Breast epithelium (tissue), 4 donors: ENCODE data around the gene TRIM40. TPM values are rescaled to one million over a fixed set of nuclear protein-coding genes. Genes with fewer than 3 reads are reported as not detected.

Source experiments
- DNase-seq, 2 donors: peaks; one replicate each; pipeline ENCODE4 v3.0.0-alpha.2; 2019; ENCODE audit warnings: low spot score in 2 of 2
- H3K27ac ChIP-seq, 2 donors: fragments of 200-600 bp; sonication (generic) in 1 of 2; one replicate each; pipeline ENCODE4 v1.5.1; 2016 to 2019; ENCODE audit warnings: mild to moderate bottlenecking in 1 of 2
- H3K27me3 ChIP-seq, 2 donors: fragments of 200-600 bp; sonication (generic) in 1 of 2; one replicate each; pipeline versions ENCODE4 v1.5.1 to v1.6.0; 2017 to 2019; ENCODE audit warnings: control low read depth in 1 of 2, mild to moderate bottlenecking in 1 of 2
- H3K36me3 ChIP-seq: fragments of 200-600 bp; one replicate; pipeline ENCODE4 v1.5.1; 2019
- H3K4me1 ChIP-seq, 2 donors: fragments of 200-600 bp; sonication (generic); one replicate each; pipeline ENCODE4 v1.5.1; 2016 to 2019; ENCODE audit warnings: control low read depth in 1 of 2
- H3K4me3 ChIP-seq, 3 donors: fragments of 200-600 bp; sonication (generic); 1 replicate in 2 of 3; 2 replicates in 1 of 3; pipeline ENCODE4 v1.5.1; 2016 to 2019; ENCODE audit warnings: mild to moderate bottlenecking in 3 of 3, moderate library complexity in 2 of 3
- H3K9me3 ChIP-seq, 2 donors: fragments of 200-600 bp; sonication (generic) in 1 of 2; one replicate each; pipeline ENCODE4 v1.5.1; 2016 to 2019; ENCODE audit warnings: control low read depth in 1 of 2
- POLR2A ChIP-seq: fragments of 450-650 bp; IDR thresholded peaks from one replicate; pipeline ENCODE4 v1.6.1; 2016; ENCODE audit warnings: antibody characterized with exemption, mild to moderate bottlenecking, moderate library complexity
- POLR2AphosphoS5 ChIP-seq, 3 donors: sonication (generic); formaldehyde crosslinking; IDR thresholded peaks; one replicate each; pipeline ENCODE4 v1.6.1; 2017; ENCODE audit warnings: antibody characterized with exemption in 3 of 3
- intact Hi-C: fragments of 100-400 bp; cut with DNase I; formaldehyde crosslinking; loops from one replicate; pipeline ENCODE4 v1.15.1; 2023; ENCODE audit warnings: low total_unique reads
- total RNA-seq, 3 donors: library from RNA; depleted of rRNA; stranded (reverse); fragments of >200 nt; gene quantifications; one replicate each; pipeline ENCODE4 v1.1.0, GENCODE V29; 2016
- TF ChIP-seq, protein P1 (sequence below), 3 donors: fragments of 450-650 bp; IDR thresholded peaks; one replicate each; pipeline ENCODE4 v1.5.1; 2016 to 2017; ENCODE audit warnings: antibody characterized with exemption in 3 of 3, mild to moderate bottlenecking in 3 of 3, moderate library complexity in 3 of 3

TRIM40 gene
- total RNA-seq, 3 donors from 2014 or later = 0.33 TPM; not detected in 2

DNA sequence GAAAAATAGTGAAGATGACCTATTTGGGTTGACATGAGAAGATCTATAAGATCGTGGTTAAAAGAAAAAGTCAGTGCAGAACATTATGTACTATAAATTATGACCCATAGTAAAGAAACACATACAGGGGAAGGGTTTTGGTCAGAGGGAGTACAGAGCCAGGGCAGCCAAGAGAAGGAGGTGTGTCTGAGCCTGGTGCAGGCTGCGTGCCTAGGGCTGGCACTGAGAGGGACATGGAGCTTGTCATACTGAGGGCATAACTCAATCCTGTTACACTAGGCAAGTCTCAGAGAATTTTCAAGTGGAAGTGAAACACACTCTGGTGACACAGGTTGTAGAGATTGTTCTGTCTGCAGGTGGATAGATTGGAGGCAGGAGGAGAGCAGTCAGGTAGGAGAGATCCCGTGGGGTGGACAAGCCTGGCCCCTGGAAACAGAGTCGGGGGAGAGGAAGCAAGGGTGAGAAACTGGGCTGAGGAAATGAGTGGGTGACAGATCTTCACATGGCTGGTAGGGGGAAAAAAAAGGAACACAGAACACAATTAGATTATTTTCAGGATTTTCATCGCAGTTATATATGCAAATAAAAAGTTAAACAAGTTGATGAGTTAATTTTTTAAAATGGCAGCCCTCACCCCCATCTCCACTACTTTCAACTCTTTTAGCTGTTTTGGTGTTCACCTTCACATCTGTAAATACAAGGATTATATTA lies 41.8 kb upstream of the TRIM40 start:
- H3K4me3 ChIP-seq = no peak overlapping the region
- intact Hi-C loops = no loop called here
- H3K36me3 ChIP-seq = no peaks in the 10 kb centered on the region
- TF ChIP-seq, protein P1, sequence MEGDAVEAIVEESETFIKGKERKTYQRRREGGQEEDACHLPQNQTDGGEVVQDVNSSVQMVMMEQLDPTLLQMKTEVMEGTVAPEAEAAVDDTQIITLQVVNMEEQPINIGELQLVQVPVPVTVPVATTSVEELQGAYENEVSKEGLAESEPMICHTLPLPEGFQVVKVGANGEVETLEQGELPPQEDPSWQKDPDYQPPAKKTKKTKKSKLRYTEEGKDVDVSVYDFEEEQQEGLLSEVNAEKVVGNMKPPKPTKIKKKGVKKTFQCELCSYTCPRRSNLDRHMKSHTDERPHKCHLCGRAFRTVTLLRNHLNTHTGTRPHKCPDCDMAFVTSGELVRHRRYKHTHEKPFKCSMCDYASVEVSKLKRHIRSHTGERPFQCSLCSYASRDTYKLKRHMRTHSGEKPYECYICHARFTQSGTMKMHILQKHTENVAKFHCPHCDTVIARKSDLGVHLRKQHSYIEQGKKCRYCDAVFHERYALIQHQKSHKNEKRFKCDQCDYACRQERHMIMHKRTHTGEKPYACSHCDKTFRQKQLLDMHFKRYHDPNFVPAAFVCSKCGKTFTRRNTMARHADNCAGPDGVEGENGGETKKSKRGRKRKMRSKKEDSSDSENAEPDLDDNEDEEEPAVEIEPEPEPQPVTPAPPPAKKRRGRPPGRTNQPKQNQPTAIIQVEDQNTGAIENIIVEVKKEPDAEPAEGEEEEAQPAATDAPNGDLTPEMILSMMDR (IDR thresholded peaks at IDR 0.05) = no peak
- TF ChIP-seq POLR2AphosphoS5 (IDR thresholded peaks at IDR 0.05) (no peak), POLR2A (no peak)
- H3K27ac ChIP-seq = no peak overlapping the region
- H3K9me3 ChIP-seq = no peaks in the 10 kb centered on the region
- DNase-seq = no peak
- no peaks in the 10 kb centered on the region for H3K27me3 ChIP-seq
- H3K4me1 ChIP-seq = no peaks in the 10 kb centered on the region

DNA sequence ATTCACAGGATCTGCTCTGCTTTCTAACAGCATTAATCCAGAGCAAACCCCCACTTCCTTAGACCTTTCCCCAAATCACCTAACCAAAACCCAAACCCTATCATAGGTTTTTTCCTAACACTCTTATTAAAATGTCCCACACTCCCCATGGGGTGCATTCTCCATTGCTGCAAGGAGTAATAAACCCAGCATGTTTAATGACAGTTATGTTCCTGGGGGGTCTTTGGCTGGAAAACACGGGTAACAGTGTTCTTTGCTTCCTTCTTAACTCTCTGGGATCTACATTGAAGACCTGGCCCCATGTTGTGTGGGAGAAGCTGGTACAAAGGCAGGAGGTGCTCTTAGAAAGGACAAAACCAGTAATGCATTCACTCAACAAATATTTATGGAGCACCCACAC lies 39.1 kb upstream of the TRIM40 start:
- Histone ChIP-seq H3K27me3 (peaks cover 0 to 9% of the 10 kb centered on the region in 2 donors), H3K36me3 (no peaks in the 10 kb centered on the region), H3K27ac (peak overlapping the region in 1 of 2 donors; percentile 43), H3K9me3 (no peaks in the 10 kb centered on the region), H3K4me3 (no peak overlapping the region), H3K4me1 (peaks cover 4 to 10% of the 10 kb centered on the region in 2 donors)
- intact Hi-C loops = no loop called here
- no peak for DNase-seq
- TF ChIP-seq POLR2A = no peak
- TF ChIP-seq, protein P1 (IDR thresholded peaks at IDR 0.05) = no peak
- TF ChIP-seq POLR2AphosphoS5 (IDR thresholded peaks at IDR 0.05) = no peak

DNA sequence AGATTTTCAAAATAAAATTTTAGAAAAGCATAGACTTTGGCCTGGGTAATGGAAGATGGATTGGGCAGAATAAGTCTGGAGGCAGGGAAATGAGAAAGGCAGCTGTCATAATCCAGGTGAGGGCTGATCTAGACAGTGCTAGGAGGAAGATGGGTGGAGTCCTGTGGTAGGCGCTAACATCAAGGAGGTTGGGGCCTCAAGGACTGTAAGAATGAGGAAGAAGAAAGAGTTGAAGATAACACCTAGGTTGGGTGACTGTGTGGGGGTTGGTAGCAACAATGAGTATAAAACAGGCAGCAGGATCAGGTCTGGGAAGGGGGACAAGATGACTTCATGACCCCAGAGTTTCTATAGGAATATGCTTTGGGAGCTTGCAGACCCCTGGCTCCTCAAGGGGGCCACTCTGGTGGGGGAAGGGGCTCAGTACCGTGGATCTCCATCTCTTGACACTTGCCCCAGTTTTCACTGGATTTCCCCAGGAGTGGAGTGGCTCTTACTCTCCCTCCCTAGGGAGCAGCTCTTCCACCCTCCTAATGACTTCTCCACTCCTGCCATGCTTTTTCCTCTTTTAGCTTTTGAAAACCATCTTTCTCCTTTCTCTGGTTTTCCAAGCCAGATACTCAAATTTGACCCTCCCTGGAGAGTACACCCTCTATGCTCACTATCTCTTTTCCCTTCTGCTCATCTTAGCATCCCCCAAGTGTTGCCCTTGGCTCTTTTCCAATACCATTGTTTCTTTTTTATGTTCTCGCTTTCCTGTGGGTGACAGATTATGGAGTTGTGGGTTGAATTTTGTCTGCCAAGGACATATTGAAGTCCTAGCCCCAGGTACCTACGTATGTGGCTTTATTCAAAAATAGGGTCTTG lies 37.8 kb upstream of the TRIM40 start:
- Histone ChIP-seq H3K4me1 (peaks cover 4 to 19% of the 10 kb centered on the region in 2 donors), H3K9me3 (no peaks in the 10 kb centered on the region), H3K36me3 (no peaks in the 10 kb centered on the region), H3K27ac (no peak overlapping the region), H3K27me3 (peaks cover 0 to 9% of the 10 kb centered on the region in 2 donors), H3K4me3 (no peak overlapping the region)
- no peak for DNase-seq
- no peak for TF ChIP-seq POLR2AphosphoS5 (IDR thresholded peaks at IDR 0.05)
- TF ChIP-seq, protein P1 (IDR thresholded peaks at IDR 0.05) = no peak
- TF ChIP-seq POLR2A = no peak
- intact Hi-C loops = no loop called here

DNA sequence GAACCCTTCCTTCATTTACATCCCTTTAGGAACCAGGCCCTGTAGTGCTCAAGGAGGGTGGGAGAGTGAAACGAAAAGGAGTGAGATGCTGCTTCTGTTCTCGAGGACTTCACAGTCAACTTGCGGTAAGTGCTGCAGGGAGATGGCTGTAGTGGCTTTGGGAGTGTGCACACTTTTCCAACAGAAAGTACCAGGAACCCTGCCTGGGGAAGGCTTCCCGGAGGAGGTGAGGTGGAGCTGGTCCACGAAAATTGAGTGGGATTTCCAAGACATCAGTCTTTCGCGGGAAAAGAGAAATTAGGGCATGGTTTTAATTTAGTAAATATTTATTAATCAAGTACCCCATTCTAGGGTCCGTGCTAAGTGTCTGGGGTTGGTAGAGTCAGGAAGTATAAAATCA lies 35.8 kb upstream of the TRIM40 start:
- intact Hi-C loops = no loop called here
- no peak for DNase-seq
- peak overlapping the region; percentile 88 to 93 for H3K27ac ChIP-seq
- peaks cover 4 to 19% of the 10 kb centered on the region in 2 donors for H3K4me1 ChIP-seq
- peaks cover 0 to 9% of the 10 kb centered on the region in 2 donors for H3K27me3 ChIP-seq
- no peaks in the 10 kb centered on the region for H3K36me3 ChIP-seq
- peak overlapping the region in 2 of 3 donors; percentile 51 to 68 for H3K4me3 ChIP-seq
- H3K9me3 ChIP-seq = no peaks in the 10 kb centered on the region
- no peak for TF ChIP-seq POLR2A
- TF ChIP-seq, protein P1 (IDR thresholded peaks at IDR 0.05) = no peak
- no peak for TF ChIP-seq POLR2AphosphoS5 (IDR thresholded peaks at IDR 0.05)
